Suppressor macrophage treated with lipopolysaccharide for 1 hour (primary cell): Measurements from ENCODE around the gene IRF9.
"Not testable (repeated sequence)": the region's sequence is repeated elsewhere in the genome, so short reads cannot be mapped to it uniquely, and the experiment has no call there.

Experiments used
- DNase-seq, 3 donors: peaks; one replicate each; pipeline ENCODE4 v3.0.0-alpha.2; 2020 to 2022

The IRF9 gene

GRCh38 chr14:24195186-24196070 is 34.4 kb downstream of the IRF9 start, which contains the start of gene TM9SF1:
TSS of gene TM9SF1 (minus strand) at chr14:24195441. CDS start at chr14:24195019, 422 bp downstream.
- DNase-seq, result peak; percentile 88 to 93 (median 90)

- peak; percentile 33 to 41 (median 35) for DNase-seq
Observed at GRCh38 chr14:24196071-24197055, 35.3 kb downstream of the IRF9 start.

GRCh38 chr14:24197056-24197450 is 36.0 kb downstream of the IRF9 start:
- DNase-seq, result no peak

GRCh38 chr14:24198814-24199524 is 37.9 kb downstream of the IRF9 start:
- DNase-seq, result no peak

DNA sequence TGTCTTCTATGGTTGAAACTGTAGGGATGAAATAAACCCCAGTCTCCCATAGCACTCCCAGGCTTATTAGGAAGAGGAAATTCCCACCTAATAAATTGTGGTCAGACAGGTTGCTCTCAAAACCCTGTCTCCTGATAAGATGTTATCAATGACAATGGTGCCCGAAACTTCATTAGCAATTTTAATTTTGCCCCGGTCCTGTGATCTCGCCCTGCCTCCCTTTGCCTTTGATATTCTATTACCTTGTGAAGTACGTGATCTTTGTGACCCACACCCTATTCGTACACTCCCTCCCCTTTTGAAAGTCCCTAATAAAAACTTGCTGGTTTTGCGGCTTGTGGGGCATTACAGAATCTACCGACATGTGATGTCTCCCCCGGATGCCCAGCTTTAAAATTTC is 41.5 kb downstream of the IRF9 start:
- not testable (repeated sequence) for DNase-seq

DNA sequence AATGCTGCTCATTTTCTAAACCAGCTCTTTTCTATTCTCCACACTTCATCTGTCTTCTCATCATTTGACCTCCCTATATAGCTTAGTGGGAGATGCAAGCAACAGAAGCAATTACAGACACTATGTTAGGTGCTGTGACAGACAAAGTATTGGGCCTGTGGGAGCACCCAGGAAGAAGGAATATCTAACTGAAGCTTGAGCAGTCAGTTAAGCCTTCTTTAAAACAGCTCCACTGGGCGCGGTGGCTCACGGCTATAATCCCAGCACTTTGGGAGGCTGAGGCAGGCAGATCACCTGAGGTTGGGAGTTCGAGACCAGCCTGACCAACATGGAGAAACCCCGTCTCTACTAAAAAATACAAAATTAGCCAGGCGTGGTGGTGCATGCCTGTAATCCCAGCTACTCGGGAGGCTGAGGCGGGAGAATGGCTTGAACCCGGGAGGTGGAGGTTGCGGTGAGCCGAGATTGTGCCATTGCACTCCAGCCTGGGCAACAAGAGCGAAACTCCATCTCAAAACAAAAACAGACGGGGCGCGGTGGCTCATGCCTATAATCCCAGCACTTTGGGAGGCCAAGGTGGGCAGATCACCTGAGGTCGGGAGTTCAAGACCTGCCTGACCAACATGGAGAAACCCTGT is 42.3 kb downstream of the IRF9 start:
- not testable (repeated sequence) for DNase-seq

- DNase-seq, result no peak
Observed at GRCh38 chr14:24204163-24205146, 43.4 kb downstream of the IRF9 start.

DNA sequence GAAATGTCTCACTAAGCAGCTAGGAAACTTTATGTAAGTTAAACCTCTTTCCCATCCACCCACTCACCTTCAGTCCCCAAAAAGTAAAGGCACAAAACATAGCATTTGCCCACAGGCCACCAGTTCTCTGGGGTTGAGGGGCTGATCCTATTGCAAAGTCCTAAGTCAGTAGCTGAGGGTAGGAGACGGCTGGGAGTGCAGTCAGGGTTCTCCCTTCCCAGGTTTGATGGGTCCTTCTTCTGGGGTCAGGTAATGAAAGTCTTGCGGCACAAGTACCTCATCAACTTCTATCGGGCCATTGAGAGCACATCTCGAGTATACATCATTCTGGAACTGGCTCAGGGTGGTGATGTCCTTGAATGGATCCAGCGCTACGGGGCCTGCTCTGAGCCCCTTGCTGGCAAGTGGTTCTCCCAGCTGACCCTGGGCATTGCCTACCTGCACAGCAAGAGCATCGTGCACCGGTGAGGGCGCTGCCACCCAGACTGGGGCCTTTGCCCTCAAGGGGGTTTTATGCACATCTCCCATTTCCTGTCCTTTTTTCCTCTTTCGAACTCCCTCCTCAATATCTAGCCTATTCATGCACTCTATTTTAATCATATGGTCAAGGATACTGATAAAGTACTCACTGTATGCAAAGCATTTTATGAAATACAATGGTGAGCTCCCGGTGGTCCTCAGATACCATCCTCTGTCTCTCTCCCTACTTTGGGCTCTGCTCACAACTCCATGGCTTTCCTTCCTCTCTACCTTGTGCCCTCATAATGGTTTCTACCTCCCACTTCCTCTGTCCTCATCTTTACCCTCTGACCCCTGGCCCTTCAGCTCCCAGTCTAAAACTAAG is 45.4 kb downstream of the IRF9 start:
- DNase-seq, result no peak

- DNase-seq, result no peak
Observed at GRCh38 chr14:24207104-24207551, 46.1 kb downstream of the IRF9 start.

- DNase-seq, result no peak
Observed at GRCh38 chr14:24207625-24208024, 46.6 kb downstream of the IRF9 start.

DNA sequence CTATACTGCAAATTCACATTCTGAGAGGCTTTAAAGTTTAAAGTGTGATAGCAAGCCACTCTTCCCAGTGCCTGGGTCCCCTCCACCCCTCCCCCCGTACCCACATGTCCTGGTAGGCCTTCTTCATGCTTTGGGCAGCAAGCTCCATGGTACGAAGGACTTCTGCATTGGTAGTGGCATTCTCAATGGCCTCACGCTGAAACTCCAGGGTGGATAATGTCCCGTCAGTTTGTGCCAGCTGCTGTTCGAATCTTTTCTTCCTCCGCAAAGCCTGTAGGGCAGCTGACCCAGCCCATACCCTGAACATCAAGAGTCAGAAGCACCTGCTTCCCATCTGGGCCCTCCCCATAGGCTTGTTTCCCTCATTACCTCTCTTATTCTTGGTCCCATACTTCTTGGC is 50.2 kb downstream of the IRF9 start:
- no peak for DNase-seq

- DNase-seq, result peak; percentile 98 to 99 (median 99)
Observed at GRCh38 chr14:24212924-24213865, 52.1 kb downstream of the IRF9 start, which contains the start of gene CHMP4A. TSS of gene CHMP4A (minus strand) at chr14:24213488. CDS start at chr14:24213439, 49 bp downstream.

DNA sequence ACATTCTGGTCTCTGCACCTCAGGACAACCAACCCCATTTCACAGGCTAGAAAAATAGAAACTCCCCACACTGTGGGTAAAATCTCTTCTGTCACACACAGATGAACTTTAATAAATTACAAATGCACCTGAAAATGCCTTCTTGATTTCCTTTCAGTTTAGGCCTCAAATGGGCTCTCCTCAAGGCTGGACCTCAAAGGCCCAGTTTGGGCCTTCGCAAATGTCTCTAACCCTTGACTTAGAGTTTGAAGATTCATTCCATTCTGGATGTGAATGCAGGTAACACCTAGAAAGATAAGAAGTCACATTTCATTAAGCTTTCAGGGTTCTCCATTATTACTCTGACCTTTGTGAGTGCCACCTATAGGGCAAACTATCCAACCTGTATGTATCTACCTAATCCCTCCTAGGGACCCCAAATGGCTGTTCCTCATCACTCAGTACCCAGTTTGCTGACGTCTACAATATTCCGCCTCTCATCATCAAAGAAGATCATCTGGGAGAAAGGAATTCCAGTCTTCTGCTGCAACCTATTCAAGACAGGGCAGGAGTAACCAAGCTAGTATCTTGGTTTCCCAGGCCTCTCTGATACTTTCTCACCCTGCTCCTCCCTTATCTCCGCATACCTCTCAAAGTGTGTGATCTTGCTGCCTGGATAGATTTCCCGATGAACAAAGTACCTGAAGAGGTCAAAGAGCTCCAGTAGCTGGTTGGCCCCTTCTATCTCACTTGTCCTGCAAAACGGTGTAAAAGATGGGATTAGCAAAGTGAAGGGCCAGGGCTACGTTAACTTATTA is 53.0 kb downstream of the IRF9 start:
- DNase-seq, result no peak

GRCh38 chr14:24215495-24216344 is 54.7 kb downstream of the IRF9 start, which contains the start of gene MDP1:
TSS of gene MDP1 (minus strand) at chr14:24216066. CDS start at chr14:24215955, 111 bp downstream.
- DNase-seq, result peak; percentile 93
